Islet precursor cell (in vitro differentiated cells): ENCODE data around the gene BANP.
A peak's percentile ranks its signal among the peaks of the same experiment; 100 is the strongest.

Source experiments
- DNase-seq: peaks from one replicate; pipeline ENCODE4 v3.0.0-alpha.2; 2018

Gene BANP

DNA sequence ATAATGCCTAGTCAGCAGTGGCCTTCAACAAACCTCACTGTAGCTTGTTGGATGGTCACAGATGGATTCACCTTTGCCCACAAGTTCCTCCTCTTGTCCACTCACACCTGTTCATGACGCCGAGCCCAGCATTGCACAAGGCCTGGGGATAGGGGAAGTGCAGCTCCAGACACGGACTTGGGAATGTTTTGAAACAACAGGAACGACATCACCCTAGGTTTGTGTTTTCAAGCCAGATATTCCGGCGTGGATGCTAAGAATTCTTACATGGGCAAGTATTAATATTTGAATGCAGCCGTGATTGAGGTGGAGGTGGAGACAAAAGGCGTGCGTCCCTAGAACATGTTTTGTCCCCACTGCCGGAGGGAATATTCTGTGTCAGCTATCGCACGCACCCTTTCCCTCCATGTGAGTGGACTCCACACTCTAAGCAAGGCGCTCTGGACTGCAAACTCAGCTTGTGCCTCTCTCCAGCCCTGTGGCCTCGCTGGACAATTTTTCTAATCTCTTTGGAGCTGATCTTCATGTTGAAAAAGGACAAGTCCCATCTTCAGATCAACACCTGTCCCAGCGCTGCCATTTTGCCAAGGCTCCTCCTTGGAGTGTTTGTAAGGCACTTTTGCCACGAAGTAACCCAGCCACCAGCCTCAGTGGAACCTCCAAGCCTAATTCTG lies 2.0 kb upstream of the BANP start:
- DNase-seq = no peak

DNA sequence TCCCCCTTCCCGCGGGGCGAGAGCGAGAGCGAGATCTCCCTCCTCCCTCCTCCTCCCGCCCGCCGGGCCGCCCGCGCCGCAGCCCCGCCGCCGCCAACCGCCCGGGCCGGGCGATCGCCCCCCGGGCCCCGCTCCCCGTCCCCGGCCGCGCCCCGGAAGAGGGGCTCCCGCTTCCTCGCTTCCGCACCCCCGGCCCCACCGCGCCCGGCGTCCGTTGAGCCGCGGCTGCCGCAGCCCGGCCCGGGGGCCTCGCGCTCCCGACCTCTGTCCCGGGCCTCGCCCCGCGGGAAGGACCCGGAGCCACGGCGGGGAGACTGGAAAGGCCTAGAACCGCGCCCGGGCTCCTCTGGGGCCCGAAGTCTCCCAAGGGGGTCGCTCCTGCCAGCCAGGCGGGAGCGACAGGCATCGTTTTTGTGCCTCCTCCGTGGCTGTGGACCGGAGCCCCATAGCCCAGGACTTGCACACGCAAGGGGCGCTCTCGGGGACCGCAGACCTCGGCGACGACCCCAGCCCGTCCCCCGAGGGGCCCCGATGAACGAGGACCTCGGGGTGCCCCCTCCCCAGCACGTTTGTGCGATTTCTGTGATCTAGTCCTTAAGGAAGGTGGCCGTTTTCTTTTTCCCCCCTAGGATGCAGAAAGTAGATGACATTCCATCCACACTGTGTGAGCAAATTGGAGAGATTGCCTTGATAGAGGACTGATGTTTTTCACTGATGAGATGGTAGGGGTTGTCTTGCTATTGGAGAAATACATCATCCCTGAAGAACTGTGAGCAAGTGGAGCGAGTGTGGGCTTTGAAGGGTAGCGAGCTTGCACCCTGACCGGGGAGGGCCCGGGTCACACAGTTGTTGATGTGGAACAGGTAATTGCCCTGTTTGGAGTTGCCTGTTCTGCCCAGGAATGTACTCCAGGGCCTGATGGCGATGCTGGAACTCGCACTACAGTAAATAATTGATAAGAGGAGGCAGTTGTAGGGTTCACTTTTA lies 611 bp downstream of the BANP start:
- DNase-seq = no peak

DNA sequence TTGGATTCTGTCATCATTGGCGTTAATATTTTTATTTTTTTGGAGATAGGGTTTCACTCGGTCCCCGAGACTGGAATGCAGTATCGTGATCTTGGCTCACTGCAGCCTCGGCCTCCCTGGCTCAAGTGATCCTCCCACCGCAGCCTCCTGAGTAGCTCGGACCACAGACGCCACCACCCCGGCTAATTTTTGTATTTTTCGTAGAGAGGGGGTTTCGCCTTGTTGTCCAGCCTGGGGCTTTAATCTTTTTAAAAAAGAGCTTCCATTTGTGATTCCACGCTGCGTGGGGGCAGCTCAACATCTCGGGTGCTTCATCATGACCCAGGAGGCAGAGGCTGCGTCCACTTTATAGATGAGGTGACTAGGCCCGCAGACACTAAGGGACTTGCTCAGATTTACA lies 1.5 kb downstream of the BANP start:
- DNase-seq = no peak

DNA sequence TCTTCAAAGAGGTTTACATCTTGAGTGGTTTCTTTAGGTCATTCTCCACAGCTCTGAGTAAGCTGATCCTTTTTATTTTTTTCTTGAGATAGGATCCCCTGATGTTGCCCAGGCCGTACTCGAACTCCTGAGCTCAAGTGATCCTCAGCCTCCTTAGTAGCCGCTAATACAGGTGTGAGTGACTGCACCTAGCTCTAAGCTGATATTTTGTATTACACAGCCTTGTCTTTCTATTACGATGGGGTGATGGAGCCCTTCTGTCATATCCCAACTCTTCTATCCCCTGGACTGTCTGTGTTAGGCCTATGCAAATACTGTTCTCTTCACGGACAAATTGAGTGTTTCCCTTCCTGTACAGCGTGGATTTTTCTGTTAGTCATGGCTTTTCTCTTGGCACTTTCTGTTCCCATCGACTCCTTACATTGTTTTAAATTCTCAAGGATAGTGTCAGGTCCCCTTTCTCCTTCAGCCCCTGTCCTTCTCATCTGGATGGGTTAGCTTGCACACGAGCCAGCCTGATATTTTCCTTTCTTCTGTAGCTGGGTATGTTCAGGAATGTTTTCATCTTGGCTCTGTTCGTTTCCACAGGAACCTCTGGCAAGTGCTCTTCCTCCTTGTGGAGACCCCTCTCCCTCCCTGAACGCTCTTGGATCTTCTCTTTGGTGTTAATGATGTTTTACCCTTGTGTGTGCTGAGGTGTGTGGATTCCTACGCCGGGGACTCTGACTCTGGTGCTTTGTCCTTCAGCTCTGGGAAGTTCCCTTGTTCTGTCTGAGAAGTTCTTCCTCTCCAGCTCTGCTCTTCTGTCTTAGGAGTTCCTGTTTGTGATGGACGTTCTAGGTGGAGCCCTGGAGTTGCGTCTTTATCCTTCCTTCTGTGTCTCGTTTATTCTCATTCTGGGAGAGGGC lies 2.3 kb downstream of the BANP start:
- DNase-seq = no peak

DNA sequence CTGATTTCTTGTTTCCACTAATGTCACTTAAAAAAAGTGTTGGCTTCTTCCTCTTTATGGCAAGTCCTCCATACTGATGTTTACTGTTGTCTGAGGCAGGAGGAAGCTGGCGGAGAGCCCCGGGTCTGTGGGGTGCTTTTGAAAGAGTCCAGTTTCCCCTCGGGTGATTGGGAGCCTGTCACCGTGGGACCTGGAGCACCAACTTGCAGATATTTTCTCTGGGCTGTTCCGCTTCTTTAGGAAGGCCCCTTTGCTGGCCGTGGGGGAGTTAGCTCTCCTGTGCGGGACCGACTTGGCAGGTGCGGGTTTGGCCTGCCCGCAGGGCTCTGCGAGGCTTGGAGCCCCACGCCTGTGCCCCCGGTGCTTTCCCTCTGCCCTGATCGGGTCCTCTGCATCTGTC lies 3.1 kb downstream of the BANP start:
- DNase-seq = no peak

DNA sequence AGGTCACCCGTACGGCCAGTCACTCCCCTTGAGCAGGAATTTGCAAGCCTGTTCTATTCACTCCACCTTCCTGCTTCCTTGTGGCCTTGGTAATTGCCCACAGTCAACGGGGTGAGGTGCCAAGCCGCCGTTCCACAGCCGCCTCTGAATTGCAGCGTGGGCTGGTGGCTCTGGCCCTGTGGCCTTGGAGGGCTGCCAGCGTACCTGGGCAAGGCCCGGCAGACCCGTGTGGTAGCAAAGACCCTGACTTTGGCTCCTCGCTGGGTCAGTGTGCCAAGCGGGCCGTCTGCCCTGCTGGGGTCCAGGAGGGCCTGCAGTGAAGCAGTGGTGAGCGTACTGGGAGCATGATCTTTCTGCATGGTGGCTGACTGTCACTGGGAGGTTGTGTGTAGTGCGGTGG lies 3.6 kb downstream of the BANP start:
- no peak for DNase-seq

DNA sequence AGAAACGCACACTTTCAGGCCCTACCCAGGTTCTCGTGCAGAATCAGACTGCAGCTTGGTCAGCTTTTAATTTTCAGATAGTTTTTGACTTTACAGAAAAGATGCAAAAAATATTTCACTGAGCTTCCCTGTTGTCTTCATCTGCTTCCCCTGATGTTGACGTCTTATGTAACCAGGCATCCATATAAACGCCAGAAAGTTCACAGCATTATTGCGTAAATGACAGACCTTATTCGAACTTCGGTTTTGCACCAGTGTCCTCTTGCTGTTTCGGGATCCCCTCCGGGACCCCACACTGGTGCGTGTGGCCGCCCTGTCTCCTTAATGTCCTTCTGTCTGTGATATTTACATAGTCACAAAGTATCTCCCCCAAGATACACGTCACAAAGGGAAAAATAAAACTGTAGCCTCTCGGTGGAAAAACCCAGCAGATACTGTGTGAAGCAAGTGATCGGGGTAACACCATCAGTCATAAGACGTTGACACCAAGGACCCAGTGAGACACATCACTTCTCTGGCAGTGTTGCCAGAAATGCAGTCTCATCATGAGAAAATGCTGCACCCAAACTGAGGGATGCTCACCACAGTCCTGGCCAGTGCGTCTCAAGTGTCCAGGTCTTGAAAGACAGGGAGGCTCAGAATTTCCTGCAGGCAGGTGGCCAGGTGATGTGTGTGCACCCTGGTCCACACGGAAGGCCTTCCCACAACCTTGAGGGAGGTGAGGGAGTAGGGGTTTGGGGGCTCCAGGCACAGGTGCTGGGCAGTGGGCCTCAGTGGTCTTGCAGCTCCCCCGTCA lies 4.3 kb downstream of the BANP start:
- no peak for DNase-seq

DNA sequence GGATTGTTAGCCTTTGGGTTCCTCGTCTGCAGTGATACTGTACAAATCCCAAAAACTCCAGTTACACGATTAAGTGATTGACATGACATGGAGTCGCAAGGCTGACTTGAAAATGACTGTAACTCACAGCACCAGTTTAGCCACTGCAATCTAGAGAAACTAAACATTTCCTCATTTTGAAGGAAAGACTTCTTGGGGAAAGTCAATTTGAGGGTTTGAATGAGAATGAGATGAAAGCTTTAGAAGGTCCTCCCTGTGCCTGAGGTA lies 4.8 kb downstream of the BANP start:
- DNase-seq = no peak

DNA sequence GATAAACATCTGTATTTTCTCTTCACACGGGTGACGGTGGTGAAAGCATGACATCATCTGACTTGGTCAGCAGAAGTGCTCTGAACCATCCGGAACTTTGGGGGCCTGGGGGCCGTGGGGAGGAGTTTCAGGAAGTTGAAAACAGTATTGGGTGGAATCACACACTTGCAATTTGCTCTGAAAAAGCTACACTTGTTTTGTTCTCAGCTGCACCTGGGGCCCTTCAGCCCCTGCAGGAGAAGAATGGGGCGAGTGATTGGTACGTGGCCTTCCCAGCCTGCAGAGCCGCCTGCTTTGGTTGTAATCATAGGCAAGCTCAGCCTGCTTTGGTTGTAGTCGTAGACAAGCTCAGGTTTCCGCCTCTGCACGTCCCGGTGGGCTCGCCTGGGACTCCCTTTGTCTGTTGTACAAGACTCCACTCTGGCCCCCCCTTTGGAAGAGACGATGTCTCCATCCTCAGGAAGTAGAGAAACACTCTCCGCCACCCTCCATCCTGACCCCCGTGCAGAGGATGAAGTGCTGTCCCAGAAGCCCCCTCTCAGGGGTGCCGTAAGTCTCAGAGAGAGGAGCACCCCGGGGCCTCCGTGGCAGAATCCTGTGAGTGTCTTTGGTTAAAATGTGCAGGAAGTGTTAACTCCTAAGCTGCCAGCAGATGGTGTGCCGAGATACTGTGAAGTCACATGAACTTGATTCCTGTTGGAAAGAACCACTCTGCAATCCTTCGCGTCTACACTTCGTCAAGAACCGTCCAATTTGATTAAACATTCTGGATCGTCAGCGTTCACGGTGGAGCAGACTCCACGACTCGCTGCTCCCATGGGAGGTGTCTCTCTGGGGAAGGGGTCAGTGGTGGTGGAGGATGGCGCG lies 5.4 kb downstream of the BANP start:
- DNase-seq = no peak

DNA sequence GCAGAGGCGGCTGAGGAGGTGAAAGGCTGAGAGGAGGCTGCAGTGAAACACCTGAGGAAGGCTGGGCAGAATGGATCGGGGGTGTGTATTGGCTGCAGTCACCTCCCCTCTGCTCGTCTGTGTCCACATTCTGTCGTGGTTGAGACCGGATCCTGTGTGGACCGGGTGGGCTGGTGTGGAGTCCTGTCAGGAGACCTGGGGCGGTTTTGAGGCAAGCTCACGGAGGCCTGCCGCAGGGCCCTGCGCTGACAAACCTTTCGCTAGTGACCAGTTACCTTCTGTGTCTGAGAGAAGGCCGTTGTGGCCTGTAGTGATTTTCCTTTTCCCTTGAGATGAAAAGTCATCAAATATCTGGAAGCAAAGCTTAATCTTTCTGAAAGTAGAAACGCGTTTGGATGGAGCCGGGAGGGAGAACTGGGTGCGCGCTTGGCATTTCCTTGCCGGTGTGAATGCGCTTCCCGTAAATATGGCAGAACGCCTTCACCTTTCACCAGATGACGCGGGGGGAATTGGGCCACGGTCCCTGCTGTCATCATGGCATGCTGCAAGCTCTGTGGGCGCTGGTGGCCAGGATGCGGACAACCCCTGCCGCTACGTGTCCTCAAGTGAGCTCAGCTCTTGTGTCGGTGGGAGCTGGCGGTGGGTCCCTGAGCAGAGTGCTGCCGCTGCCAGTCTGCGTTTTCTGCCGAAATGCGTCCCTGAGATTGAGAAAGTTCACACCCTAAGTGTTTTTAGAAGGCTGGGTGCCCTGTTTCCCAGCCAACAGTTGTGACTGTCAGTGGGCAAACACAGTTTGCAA lies 6.3 kb downstream of the BANP start:
- DNase-seq = no peak

DNA sequence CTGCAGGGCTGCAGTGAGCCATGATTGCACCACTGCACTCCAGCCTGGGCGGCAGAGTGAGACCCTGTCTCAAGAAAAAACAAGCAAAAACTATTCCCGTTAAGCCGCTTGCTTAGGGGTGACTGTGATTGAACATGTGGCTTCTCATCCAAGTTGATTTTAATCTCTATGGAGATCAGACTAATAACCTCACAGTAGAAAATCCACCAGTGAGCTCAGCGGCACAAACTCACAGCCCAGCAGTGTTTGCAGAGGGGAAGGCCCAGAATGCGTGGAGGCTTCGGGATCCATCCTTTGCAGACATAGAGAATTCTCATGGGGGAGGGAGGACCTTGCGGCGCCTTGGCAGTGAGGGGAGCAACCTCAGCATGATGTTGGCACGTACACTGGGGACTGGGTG lies 7.4 kb downstream of the BANP start:
- no peak for DNase-seq

DNA sequence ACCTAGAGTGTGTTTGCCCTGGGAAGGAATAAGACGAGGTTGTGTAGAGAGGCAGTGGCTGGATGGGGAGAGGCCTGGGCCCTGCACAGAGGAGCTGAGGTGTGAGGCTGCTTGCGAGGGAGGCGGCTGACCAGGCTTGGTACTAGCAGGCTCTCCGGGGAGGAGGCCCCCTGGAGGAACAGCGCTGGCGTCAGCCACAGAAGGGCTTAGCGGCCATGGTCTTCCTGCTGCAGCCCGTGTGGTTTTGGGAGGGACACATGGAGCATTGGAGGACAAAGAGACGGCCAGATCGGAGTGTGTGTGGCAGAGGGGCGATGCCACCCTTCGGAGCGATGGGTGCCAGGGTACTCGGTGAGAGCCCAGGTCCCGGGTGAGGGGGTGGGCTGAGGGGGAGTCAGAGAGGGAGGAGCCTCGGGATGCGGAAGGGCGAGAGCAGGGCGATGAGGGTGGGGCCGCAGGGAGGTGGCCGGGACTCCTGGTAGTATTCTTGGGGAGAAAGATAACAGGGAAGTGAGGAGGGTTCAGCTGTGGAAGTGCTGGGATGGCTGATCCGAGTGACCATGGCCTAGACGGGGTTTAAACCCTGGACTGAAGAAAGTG lies 8.3 kb downstream of the BANP start:
- peak; percentile 49 for DNase-seq

DNA sequence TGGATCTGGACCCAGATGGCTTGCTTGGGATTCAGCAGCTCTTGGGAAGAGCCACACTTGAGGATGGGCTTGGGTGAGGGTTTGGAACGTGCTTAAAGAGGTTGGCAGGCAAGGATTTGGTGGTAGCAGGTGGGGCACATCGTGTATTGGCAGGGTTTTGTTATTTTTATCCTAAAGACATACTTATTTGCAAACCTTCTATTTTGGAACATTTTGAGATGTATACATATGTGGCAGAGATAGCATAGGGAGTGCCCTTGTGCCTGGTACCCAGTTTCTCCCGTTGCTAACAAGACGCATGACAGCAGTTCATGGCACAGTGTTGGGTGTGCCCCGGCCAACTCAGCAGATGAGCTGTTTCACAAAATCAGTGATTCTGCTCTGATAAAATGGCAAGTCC lies 9.1 kb downstream of the BANP start:
- DNase-seq = no peak

DNA sequence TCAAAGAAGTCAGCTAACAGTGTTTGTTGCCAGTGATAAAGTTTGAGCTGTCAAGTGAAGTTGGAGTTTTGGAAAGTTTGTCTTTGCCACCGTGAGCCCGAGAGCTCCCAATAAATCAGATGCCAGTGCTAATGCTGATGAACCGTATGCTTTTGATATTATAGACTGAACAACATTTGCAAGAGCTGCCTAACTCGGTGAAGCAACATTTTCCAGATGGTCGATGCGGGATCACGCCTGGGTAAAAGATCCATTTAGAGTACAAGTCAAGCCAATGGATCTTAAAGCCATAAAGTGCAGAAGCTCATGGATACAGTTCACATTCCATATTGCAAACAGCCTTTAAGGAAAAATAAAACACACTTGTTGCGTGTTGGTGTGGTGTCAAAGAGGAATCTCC lies 9.6 kb downstream of the BANP start:
- no peak for DNase-seq

DNA sequence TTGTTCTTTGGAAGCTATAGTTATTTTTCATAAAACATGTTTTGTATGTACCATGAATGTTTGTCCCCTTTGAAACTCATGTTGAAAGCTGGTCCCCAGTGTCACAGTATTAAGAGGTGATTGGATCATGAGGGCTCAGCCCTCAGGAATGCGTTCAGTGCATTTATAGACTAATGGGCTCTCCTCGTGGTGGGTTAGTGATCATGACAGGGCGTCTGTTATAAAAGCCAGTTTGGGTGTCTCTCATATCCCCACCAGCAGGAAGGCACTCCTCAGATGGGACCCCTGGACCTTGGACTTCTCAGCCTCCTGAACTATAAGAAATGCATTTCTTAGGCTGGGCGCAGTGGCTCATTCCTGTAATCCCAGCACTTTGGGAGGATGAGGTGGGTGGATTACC lies 10.4 kb downstream of the BANP start:
- DNase-seq = no peak

DNA sequence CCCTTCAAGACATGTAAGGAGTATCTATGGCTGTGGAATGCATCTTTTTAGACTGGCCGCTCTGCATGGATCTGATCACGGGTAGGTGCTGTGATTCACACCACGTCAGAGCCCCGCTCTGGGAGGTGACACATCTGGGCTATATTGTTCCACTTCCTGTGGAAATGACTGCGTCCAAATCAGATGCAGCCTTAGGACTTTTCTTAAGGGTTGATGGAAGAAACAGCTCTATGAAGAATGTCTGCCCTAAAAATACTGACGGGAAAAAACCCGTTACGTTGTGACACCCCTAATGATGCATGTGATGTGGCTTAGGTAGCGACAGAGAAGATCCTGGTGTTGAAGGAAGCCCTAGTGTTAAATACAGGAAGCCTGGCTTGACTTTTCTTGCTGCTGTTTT lies 12.2 kb downstream of the BANP start:
- peak; percentile 46 for DNase-seq

DNA sequence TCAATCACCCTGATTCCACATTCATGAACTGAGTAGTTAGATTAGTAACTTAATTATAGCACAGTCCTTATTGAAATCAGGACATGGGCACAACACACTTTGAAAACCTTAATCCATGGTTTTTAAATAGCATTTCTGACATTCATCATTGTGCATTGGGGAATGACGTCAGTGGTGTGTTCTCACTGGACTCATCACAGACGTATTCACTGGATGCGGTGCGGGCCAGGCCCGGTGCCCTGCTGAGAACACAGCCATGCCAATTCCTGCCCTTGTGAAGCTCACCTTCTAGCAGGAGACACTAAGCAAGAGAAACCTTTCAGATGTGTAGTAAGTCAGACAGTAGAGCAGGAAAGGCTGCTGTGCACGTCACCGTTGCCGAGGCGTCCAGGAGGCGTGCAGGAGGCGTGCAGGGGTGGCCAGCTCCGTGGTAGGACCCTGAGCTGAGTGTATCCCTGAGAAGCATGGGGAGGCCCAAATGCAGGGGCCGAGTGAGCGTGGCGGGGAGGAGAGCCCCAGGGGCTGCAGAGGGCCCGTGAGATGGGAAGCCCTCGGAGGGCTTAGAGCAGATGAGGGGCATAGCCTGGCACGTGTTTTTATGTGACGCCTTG lies 12.9 kb downstream of the BANP start:
- DNase-seq = no peak

DNA sequence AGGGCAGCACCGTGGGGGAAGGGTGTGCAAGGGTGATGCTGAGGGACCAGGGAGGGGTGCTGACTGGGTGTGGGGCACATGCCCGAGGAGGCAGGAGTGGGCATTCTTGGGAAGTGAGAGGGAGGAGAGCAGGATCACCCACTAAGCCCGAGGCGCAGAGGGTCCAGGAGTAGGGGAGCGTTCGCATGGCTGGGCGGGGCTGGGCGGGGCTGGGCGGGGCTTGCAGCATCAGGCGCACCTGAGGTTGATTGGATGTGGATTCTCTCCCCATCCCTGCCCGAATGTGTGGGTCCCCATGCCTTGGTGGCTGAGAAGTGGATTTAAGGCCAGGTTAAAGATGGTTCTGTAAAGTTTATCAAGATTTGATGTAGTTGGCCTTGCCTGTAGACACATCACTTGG lies 14.2 kb downstream of the BANP start:
- DNase-seq = no peak

DNA sequence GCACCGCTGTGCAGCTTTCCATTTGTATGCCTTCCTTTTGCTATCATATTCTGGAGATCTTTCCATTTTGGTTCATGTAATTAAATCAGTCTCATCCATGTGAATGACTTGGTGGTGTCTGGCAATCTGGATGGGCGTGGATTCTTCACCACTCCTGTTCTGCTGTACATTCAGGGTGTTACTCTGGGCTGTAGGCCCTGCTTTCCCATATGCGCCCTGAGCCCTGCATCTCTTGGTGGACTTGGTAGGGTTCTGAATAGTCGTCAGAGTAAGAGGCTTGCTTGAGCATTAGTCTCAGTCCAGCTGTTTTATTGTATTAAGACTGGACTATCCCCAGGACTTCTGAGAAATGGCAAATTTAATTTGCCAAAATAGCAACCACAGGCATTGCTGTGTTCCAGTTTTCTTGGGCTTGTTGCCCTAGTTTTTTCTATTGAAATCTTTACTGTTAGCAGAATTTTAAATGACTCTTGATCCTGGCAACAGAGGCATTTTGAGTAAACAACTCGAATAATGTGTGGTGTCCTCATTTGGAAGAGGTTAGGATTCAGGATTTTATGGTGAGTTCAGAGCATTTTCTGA lies 14.9 kb downstream of the BANP start:
- DNase-seq = no peak
